Colon (tissue), 2 donors: ENCODE measurements around the gene ZBTB7C.

Source experiments
- FAIRE-seq: peaks from 2 replicates; lab custom pipeline; 2012; peaks lifted over from hg19 to GRCh38; lab: Jason Lieb, UNC
- donor health status: control.
- donor health status: control.

The ZBTB7C gene

DNA sequence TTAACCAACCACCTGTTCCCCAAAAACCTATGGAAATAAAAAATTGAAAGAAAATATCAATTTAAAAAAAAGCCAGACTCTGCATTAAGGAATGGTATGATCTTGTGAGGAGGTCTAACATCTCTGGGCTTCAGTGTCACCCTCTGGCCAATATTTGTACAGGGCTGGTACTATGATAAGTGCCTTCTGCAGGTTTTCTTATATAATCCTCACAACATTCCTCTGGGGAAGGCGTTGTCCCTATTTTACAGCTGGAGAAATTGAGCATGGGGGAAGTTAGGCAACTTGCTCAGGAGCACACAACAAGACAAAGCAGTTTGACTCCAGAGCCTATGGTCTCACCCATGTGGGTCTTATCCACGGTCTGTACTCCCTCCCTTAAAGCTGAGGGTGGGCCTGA lies 86.0 kb downstream of the ZBTB7C start:
- FAIRE-seq = no peak

DNA sequence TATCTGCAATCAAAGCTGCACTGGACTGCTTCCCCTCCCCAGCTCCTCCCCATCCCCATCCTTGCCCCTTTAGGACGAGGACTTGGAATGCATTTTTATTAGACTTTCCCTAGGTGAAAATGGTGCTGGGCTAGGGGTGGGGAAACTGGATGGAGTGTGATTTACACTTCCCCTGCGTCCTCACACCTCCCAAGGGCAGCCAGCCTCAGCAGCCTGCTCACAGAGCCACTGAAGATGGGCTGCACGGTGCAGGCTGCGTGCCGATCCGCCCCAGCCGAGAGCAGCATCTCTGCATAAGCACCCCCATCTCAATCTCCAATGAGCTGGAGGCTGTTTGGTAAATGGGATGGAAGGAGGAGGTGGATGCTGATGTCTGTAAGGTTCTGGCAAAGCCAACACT lies 87.6 kb downstream of the ZBTB7C start:
- no peak for FAIRE-seq

DNA sequence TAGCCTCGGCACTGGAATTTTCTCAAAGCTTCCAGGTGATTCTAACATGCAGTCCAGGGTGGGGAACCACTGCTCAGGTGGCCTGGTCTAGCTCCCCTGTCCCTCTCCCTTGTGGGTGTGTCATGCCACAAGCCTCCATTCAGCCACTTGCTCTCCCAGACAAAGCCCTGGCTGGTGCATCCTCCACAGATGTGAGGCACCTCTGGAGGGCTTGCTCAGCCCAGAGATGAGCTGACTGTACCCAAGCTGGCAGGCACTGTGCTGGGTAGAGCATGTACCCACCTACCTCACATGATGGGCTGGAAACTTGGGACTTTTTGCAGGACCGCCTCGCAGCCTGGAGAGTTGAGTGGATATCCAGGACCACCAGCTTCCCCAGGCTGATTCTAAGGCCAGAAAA lies 88.1 kb downstream of the ZBTB7C start:
- FAIRE-seq = no peak

DNA sequence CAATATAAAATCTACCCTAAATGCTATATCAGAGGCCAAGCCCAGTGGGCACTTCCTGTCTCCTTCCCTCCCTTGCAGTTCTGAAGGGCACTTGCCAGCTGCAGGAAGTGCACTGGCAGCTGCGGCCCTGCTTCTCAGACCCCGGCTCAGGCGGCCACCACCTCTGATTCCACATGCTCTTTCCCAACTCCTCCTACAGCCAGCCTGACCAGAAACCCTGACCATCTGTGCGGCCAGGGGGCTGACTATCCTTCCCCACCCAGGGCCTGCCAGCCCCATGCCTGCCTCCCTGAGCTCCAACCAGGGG lies 88.6 kb downstream of the ZBTB7C start:
- FAIRE-seq = no peak

DNA sequence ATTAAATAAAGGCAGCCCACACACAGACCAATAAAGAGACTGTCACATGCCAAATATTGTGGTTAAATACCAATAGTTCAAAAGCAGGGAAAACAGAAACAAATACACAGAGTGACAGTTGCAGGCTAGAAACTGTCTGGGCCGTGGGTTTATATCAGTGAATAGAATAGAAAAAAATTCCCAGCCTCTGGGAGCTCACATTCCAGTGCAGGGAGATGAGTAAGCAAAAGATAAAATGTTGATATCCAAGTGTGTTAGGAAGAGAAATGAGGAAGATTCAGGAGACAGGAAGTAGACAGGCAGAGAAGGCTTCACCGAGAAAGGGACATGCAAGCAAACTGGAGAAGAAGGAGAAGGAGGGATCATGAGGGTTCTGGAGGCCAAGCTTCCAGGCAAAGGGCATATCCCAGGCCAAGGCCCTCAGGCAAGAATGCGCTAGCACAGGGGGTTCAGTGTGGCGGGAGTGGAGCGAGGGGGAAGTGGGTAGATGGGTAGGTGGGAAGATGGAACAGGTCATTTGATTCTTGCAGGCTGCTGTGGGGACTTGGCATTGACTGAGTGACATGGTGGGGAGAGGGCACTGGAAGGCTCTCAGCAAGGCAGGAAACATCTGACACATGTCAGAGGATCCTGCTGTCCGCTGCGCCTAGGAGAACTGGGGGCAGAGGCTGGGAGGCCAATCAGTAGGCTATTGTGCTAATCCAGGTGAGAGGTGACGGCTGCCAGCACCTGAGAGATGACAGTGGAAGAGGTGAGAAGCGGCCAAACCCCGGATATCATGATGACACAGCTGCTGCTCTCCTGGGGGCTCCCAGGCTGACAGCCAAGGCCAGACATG lies 89.2 kb downstream of the ZBTB7C start:
- no peak for FAIRE-seq

DNA sequence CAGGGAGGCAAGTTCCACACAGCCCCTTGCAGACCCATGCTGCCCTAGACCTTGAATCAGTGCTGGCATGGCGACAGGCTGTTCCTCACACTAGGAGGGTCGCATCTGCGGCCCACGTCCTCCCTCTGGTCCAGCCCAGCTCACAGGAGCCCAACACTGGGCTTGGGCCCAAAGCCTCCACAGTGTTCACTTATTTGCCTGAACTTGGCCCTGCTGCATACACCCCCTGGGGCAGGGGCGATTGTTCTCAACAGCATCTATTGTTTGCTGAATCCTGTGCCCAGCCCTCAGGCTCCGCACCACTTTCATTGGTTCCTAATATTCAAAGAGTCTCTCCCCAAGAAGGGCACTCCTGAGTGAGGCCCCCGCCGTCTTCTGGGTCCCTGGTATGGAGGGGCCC lies 90.7 kb downstream of the ZBTB7C start:
- FAIRE-seq = no peak

DNA sequence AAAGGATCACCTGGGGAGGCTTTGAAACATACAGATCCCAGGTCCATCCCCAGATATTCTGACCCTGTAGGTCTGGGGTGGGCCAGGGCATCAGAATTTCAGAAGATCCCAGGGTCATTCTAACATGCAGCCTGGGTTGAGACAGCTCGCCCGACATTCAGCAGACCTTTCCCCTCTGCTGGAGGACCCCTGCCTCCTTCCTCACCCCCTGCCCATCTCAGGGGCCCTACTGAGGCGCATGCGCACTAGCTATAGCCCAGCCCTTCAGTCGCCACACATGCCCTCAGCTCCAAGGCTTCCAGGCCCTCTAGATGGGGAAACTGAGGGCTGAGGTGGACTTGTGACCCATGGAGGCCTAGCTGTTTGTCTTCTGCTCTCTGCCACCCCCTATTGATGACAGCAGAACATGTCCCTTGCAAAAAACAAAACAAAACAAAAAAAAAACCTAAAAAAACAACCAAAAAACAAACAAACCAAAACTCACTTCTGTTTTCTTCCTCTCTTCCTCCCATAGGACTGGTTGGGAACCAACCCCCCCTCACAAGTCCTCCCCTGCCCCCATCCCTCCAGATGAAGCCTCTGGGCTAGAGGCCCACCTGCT lies 91.3 kb downstream of the ZBTB7C start:
- FAIRE-seq = no peak

DNA sequence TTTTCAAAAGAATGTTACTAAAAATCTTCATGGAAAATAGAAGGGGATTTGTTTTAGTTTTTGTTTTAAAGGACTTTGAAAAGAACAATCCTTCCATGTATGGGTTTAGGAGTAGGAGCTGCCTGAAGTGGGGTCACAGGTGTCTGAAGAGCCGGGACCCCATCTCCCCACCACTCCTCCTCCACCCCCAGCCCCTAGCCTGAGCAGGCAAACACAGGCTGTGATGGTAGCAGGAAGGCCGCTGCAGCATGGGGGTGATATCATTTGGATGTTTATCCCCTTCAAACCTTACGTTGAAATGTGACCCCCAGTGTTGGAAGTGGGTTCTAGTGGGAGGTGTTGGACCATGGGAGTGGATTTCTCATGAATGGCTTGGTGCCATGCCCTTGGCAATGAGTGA lies 93.0 kb downstream of the ZBTB7C start:
- no peak for FAIRE-seq

DNA sequence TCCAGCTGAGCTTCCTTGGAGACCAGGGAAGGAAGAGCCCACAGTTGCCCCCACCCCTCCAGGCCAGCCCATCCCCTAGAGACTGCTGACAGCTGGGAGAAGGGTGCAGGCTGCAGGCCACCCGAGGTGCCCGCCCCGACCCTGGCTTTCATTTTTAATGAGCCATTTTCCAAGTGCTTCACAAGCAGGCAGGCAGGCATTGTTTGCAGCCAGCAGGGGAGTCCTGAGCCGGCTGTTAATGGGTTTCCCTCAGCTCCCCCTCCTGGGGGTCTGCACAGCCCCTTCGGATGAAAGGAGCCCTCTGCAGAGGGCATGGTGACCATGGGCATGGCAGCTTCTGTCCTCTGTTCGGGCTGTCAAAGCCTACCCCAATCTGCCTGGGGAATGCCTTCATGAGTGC lies 94.5 kb downstream of the ZBTB7C start:
- FAIRE-seq = no peak

DNA sequence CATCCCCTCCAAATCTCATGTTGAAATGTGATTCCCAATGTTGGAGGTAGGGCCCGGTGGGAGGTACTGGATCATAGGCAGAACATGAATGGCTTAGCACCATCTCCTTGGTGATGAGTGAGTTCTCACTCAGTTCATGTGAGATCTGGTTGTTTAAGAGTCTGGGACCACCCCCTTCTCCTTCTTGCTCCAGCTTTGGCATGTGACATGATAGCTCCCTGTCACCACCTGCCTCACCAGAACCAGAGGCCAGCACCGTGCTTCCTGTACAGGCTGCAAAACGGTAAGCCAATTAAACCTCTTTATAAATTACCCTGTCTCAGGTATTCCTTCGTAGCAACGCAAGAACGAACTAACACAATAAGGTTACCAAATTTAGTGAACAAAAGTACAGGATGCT lies 95.4 kb downstream of the ZBTB7C start:
- no peak for FAIRE-seq

DNA sequence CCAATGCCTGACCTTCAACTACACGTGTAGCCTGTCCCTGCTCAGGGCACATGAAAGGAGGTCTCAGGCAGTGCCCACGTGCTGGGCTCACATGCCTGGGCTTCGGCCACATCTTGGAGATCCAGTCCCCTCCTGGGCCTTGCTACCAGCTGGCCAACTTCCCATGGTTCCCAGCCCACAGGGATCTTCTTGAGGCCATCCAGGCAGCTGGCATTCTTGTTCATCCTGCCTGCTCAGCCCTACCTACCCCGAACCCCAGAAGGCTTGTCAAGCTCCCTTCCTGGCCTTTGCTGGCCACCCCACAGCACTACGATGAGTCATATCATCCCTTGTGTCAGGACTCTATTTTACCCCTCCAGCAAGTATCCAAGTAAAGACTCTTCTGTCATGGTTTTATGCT lies 97.1 kb downstream of the ZBTB7C start:
- no peak for FAIRE-seq

DNA sequence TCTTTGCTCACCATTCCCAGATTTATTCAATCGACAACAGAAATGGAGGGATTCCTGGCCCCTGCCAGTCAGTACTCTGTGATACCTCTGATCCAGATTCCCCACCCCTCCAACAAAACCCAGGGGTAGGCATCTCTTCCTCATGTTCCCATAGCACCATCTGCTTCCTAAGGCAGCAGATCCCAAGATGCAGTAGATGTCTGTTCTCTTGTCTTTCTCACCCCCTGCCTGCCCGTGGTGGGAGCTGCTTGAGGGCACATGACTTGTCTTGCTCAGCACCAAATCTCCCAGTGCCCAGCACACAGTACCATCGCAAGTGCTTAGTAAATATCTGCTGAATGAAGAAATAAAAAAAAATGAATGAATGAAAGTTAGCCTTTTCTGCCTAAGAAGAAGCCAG lies 98.2 kb downstream of the ZBTB7C start:
- FAIRE-seq = no peak

DNA sequence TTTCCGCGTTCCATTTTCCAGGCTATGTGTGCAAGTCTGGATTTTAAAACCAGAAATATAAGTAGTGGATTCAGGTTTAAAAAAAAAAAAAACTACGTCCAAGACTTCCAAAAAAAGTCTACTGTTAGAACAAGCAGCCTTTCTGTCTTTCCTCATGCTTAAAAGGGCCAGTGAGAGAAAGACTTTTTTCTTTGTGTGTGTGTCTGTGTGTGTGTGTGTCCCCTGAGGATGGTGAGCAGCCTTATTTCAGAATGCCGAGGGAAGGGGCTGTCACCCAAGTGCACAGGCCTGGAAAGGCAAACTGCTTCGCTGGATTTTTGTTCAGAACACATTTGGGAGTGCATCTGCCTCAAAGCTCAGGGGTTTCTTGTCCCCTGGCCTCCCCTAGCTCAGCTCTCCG lies 98.8 kb downstream of the ZBTB7C start:
- no peak for FAIRE-seq

DNA sequence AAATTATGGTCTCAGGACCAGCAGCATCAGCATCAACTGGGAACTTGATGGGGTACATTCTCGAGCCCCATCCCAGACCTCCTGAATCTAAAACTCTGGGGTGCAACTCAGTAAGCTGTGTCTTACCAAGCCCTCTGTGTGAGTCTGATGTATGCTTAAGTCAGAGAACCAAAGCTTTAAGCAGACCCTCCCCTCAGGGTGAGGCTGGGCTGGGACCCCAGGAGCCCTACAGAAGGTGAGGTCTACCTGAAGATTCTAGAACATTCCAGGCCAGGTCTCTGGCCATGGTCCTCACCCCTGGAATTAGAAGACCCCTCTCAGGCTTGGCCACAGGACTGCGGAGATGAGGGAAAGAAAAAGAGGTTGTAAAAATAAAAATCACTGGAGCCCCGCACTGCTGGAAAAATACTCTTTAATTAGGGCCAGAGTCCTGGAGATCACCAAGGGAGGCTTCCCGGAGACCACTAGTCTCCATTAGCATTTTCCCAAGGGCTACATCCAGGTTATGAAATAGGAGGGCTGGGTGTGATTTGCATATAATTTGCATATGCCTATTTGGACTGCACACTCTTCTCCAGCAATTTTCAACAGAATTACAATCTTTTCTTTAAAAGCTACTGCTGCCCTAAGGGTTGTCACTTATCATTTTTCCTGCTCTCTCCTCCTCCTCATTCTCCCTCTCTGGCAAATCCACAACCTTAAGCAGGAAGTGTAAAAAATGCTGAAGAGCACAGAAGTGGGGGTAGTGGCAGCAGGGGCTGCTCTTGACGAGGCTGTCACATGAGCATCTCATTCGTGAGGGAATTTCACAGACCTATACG lies 100.2 kb downstream of the ZBTB7C start:
- FAIRE-seq = no peak

DNA sequence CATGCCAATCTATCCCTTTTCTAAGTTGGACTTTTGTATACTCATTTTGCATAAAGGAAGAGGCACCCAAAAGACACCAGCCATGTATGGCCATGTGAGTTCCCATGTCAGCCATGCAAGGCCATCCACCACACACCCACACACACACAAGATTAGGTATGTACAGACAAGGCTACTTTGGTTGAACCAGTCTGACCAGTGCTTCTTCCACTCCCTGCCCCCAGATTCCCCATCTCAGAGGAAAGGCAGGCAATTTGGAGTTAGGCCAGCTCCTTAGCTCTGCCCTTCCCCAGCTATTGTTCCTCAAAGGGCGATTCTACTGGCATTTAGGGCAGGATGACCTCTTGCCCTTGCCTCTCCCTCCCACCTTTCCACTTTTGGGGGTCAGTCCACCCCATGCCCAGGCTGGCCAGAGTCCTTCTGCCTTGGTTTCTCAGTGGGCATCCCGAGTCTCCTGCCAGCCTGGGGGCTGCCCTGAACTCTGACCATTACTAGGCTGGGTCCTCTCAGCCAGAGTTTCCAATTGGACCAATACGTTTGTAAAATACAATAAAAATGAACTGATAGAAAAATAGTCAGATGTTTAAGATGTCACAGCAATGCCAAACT lies 101.1 kb downstream of the ZBTB7C start:
- FAIRE-seq = no peak

DNA sequence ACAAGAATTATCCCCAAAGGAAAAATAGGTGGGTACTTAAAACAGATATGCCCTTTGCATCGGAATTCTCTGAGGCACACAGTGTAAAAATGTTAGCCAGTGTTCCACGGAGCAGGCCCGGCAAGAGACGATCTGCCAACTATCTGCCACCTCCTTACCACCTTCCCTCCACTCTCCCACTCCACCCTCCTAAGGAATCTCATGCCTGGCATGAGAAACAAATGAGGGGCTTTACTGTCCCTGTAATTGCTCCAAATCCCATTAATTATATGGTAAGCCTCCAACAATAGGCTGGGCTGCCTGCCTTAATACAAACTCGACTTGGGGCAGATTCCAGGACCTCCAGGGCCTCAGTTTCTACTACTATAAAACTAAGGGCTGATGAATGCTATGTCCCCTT lies 102.3 kb downstream of the ZBTB7C start:
- no peak for FAIRE-seq

DNA sequence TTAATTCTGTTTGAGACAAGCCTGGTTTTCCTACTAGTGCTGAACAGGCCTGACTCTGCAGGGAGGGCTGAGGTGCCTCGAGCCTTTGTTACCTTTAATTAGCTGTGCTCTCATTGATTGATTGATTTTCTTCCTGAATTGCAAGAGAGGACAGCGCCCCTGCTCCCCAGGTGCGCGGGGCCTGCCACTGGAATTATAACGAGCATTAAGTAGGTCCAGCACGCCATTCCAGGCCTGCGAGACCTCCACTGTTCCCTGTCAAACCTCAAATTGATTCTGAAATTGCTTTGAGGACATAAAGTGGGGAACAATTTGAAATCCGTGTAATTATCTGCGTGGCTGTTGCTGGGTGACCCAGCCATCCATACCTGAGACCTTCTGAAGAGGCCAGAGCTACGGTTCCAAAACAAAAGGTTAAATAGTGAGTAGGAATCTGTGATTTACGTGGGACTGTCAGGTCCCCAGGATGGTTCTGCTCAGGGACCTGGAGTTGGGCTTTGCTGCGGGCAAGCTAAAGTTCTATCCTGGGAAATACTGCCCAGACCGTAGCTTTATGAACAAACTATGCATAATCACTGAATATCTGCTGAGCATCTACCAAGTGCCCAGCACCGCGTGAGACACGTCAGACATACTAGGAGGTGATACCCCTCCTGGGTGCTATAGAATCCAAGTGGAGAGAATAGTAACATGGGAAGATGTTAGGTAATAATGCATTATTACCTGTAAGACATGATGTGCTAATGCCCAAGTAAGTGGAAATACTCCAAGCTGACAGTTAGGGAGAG lies 104.1 kb downstream of the ZBTB7C start:
- no peak for FAIRE-seq

DNA sequence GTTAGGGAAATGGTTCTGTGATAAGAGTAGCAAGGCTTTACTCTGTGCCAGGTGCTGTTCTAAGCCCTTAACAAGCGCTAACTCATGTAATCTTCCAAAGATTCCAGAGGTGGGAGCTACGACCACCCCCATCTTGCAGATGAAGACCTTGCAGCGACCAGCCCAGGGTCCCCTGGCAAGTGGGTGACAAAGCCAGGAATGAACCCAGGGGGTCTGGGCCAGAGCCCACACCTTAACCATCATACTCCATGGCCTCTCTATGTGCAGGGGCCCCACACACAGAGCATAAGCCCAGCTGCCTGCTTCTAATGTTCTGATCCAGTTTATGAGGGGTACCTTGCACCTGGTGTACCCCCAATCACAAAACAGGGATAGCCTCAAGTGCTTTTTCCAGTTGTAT lies 105.3 kb downstream of the ZBTB7C start:
- no peak for FAIRE-seq

DNA sequence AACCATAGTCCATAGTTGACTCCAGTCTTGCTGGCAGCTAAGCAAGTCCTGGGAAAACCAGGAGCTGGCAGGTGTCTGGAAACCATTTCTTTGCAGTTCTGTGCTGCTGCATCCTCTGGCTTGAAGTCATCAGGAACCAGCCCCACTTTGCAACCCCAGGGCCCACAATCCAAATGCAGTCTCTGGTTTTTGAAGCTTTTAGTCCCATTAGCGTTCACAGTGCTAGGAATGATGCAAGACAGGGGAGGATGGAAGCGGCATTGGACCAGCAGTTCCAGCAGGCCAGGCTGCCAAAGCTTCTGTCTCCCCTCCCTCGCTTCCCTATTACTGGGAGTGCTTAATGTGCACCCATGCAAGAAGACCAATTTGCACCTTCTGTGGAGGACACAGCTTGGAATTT lies 106.4 kb downstream of the ZBTB7C start:
- FAIRE-seq = no peak

DNA sequence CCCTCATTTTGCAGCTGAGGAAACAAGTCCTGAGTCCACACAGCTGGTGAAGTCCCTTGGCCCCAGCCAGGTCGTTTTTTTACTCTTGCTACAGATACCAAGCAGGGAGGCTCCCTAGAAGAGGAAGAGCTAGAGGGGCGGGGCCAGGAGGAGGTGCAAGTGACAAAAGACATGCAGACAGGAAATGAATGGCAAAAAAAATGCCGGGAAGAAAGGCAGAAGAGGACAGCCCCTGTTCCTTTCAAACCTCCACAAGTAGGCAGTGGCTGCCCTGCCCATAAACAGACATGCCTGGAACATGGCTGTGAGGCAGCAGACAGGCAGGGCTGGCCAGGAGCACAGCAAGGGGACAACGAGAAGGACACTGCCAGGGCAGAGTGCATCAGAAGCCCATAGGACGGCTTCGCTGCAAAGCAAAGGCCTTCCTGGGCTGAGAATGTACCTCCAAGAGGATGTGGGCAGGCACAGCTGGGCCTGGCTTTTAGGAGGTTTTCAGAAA lies 108.7 kb downstream of the ZBTB7C start:
- no peak for FAIRE-seq

DNA sequence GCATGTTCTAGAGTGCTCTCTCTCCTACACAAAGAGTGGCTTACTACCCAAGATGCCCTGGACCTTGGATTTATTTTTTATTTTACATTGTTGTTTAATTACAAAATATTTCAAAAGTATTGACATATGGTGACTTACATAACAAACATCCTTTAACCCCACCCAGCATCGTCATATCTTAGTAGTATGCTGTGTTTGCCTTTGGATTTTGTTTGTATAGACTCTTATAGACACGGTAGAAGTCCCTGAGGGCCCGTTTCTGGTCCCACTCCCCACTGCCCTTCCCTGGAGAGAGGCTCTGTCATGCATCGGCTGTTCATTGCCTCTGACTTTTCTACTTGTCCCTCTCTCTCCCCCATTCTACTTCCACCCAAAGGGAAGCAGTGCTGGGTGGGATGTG lies 112.0 kb downstream of the ZBTB7C start:
- no peak for FAIRE-seq

DNA sequence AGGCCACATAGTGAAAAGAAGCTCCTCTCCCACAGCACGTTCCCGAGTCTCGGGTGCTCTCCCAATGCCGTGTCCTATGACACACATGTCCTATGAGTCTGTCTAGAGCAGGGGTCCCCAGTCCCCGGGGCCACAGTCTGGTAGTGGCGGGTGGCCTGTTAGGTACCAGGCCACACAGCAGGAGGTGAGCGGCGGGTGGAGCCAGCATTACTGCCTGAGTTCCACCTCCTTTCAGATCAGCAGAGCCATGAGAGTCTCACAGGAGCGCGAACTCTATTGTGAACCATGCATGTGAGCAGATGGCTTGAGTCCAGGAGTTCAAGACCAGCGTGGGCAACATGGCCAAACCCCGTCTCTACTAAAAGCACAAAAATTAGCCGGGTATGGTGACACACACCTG lies 112.6 kb downstream of the ZBTB7C start:
- no peak for FAIRE-seq
